CD4-positive, CD25-positive, alpha-beta regulatory T cell (primary cell): Measurements from ENCODE around the gene TNFRSF14. TPM values are rescaled to one million over a fixed set of nuclear protein-coding genes. Genes with fewer than 3 reads are reported as not detected.
A peak's percentile ranks its signal among the peaks of the same experiment; 100 is the strongest.

ENCODE experiments used
- ATAC-seq, 2 donors: fragments of 150-1000 bp; cut with Tn5 transposase; one replicate each; pipeline ENCODE4 v1.10.0; 2021; ENCODE audit warnings: low read depth in 2 of 2, moderate number of reproducible peaks in 2 of 2, moderate library complexity in 1 of 2
- DNase-seq, 3 donors: peaks; one replicate each; pipeline versions ENCODE4 v3.0.0 to v3.0.0-alpha.2; 2012 to 2022; ENCODE audit warnings: mixed read lengths in 1 of 3
- H3K27ac ChIP-seq: one replicate; pipeline ENCODE4 v1.7.0; 2013; ENCODE audit warnings: mild to moderate bottlenecking, low read length; ENCODE audit not compliant: insufficient read depth, poor library complexity, severe bottlenecking
- H3K27me3 ChIP-seq: one replicate; pipeline ENCODE4 v1.7.0; 2013; ENCODE audit warnings: low read length; ENCODE audit not compliant: control insufficient read depth, insufficient read depth
- H3K36me3 ChIP-seq: one replicate; pipeline ENCODE4 v1.7.0; 2013; ENCODE audit warnings: mild to moderate bottlenecking, low read length, moderate library complexity; ENCODE audit not compliant: control insufficient read depth, insufficient read depth
- H3K4me1 ChIP-seq: 2 replicates; pipeline ENCODE4 v1.7.0; 2013; ENCODE audit warnings: mild to moderate bottlenecking, low read length; ENCODE audit not compliant: insufficient read depth, control insufficient read depth, poor library complexity, severe bottlenecking
- H3K4me3 ChIP-seq: one replicate; pipeline ENCODE4 v1.7.0; 2013; ENCODE audit warnings: low read depth, mild to moderate bottlenecking, low read length, moderate library complexity
- H3K9me3 ChIP-seq, 2 experiments: 1 replicate in 1 of 2; 2 replicates in 1 of 2; pipeline ENCODE4 v1.7.0; 2013; ENCODE audit warnings: low read length in 2 of 2, mild to moderate bottlenecking in 1 of 2, moderate library complexity in 1 of 2; ENCODE audit not compliant: control insufficient read depth in 2 of 2
- H3K27ac Mint-ChIP-seq, 3 donors: one replicate each; pipeline ENCODE4 v1.8.0; 2020 to 2022; ENCODE audit warnings: mild to moderate bottlenecking in 3 of 3, mixed read lengths in 3 of 3, moderate library complexity in 2 of 3
- H3K27me3 Mint-ChIP-seq: one replicate; pipeline ENCODE4 v1.8.0; 2022; ENCODE audit warnings: mild to moderate bottlenecking, mixed read lengths
- H3K36me3 Mint-ChIP-seq: one replicate; pipeline ENCODE4 v1.8.0; 2020; ENCODE audit warnings: mixed read lengths
- H3K4me1 Mint-ChIP-seq, 4 donors: one replicate each; pipeline ENCODE4 v1.8.0; 2020 to 2022; ENCODE audit warnings: mixed read lengths in 4 of 4, mild to moderate bottlenecking in 1 of 4
- H3K4me3 Mint-ChIP-seq, 4 donors: one replicate each; pipeline ENCODE4 v1.8.0; 2020 to 2022; ENCODE audit warnings: mild to moderate bottlenecking in 4 of 4, mixed read lengths in 4 of 4, moderate library complexity in 3 of 4
- H3K9me3 Mint-ChIP-seq, 7 donors: one replicate each; pipeline ENCODE4 v1.8.0; 2020 to 2022; ENCODE audit warnings: mixed read lengths in 7 of 7, mild to moderate bottlenecking in 3 of 7, moderate library complexity in 2 of 7
- polyA plus RNA-seq, 4 donors: library from polyadenylated mRNA; unstranded; fragments of 300-500 nt; fragmentation: Illumina TruSeq; gene quantifications; one replicate each; pipeline ENCODE4 v1.2.3, GENCODE V29; 2021
- total RNA-seq: library from RNA; stranded (reverse); gene quantifications from one replicate; pipeline ENCODE4 v1.2.3, GENCODE V29; 2022

TNFRSF14 gene
- total and polyA plus RNA-seq, 5 donors from 2014 or later = 57.3 to 235 (median 74.2) TPM

DNA sequence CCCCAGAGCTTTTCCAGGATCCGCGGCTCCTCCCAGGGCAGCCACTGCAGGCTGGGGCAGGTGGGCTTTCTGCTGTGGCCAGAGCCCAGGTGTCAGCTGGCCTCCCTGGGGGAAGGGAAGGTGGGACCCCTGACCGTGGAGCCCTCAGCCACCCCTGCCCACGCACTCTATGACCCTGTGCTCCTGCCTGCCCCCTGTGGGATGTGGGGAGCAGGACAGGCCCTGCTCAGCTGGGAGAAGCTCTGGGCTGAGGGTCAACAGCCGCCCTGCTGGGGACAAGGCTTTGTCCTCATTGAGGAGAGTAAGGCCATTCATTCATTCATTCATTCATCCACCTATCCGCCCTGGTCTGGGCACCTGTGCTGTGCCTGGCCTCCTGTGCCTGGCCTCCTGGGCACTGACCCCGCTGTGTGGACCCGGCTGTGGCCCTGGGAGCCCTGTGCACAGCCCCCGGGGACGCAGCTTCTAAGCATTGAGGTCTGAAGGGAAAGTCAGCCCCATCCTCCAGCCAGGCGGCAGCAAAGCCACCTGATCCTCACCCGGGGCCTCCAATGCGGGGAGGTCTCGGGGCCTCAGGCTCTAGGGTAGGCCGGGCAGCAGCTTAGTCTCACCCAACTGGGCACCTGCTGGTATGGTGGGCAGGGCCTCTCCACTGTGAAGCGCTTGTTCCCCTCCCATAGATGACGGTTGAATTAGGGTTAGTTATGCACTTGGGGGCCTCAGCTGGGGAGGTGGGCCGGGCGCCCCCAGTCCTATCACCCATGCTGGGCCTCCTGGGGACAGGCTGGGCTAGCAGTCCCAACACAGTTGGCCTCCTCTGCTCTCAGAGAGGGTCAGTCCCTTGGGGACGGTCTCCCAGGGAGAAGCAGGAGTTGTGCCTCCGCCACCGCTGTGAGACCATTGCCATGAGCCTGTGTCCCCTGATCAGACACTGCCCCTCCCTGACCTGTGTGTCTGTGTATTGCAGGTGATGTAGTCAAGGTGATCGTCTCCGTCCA is 6.0 kb downstream of the TNFRSF14 start:
- H3K27ac ChIP-seq = peak overlapping the region; percentile 23
- H3K4me1 Mint-ChIP-seq = peaks cover 0 to 32% (median 1%) of the 10 kb centered on the region in 4 donors
- ATAC-seq (peak in 1 of 2 donors; percentile 39), DNase-seq (no peak)
- no peaks in the 10 kb centered on the region for H3K9me3 Mint-ChIP-seq
- peaks cover 34% of the 10 kb centered on the region for H3K36me3 ChIP-seq
- no peak overlapping the region for H3K4me3 ChIP-seq
- H3K27me3 Mint-ChIP-seq = no peaks in the 10 kb centered on the region
- peaks cover 32% of the 10 kb centered on the region for H3K4me1 ChIP-seq
- no peaks in the 10 kb centered on the region for H3K9me3 ChIP-seq
- peak overlapping the region in 1 of 4 donors; percentile 10 for H3K4me3 Mint-ChIP-seq
- peak overlapping the region in 1 of 3 donors; percentile 52 for H3K27ac Mint-ChIP-seq
- no peaks in the 10 kb centered on the region for H3K27me3 ChIP-seq
- peaks cover 4% of the 10 kb centered on the region for H3K36me3 Mint-ChIP-seq

DNA sequence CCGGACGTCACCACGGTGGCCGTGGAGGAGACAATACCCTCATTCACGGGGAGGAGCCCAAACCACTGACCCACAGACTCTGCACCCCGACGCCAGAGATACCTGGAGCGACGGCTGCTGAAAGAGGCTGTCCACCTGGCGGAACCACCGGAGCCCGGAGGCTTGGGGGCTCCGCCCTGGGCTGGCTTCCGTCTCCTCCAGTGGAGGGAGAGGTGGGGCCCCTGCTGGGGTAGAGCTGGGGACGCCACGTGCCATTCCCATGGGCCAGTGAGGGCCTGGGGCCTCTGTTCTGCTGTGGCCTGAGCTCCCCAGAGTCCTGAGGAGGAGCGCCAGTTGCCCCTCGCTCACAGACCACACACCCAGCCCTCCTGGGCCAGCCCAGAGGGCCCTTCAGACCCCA is 7.0 kb downstream of the TNFRSF14 start:
- no peak overlapping the region for H3K4me3 ChIP-seq
- peak overlapping the region in 1 of 4 donors; percentile 69 for H3K4me3 Mint-ChIP-seq
- no peaks in the 10 kb centered on the region for H3K9me3 Mint-ChIP-seq
- peaks cover 4% of the 10 kb centered on the region for H3K36me3 Mint-ChIP-seq
- H3K9me3 ChIP-seq = no peaks in the 10 kb centered on the region
- no peak for DNase-seq
- H3K4me1 ChIP-seq = peaks cover 22% of the 10 kb centered on the region
- peaks cover 0 to 22% (median 1%) of the 10 kb centered on the region in 4 donors for H3K4me1 Mint-ChIP-seq
- H3K36me3 ChIP-seq = peaks cover 33% of the 10 kb centered on the region
- no peaks in the 10 kb centered on the region for H3K27me3 Mint-ChIP-seq
- peak overlapping the region in 1 of 3 donors; percentile 51 for H3K27ac Mint-ChIP-seq
- no peaks in the 10 kb centered on the region for H3K27me3 ChIP-seq
- no peak for ATAC-seq
- no peak overlapping the region for H3K27ac ChIP-seq

DNA sequence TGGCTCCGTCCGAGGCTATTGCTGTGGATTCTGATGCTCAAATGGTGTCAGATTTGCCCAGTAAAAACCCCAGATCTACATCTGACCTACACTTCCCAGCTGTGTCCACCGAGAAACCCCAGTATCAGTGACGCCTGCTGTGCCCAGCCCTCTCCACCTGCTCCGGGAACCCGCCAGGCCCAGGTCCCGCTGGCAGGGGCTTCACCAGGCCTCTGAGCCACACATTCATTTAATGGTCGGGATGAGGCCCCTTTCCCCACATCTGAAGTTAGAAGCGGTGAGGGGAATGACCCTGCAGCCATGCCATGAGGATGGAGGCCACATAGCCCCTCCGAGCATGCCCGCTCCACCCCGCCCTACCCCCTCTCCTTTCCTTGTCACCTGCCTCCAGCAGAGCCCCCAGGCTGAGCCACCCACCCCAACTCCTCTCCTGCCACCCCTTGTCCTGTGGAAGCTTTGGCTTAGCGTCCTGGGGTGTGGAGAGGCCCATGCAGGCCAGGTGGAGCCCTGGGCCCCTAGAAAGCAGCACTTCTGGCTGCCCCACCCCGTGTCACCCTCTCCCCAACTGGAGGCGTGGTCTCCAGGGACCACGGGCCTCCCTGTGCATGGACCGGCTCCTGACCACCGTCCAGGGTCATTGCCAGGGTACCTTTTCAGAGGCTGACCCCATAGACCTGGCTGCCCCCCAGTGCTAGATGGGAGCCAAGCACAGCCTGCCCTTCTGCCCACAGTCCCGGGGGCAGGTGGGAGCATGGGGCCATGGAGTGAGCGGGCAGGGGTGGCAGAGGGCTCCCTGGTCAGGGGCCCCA is 8.0 kb downstream of the TNFRSF14 start:
- Mint-ChIP-seq H3K4me3 (peak overlapping the region in 2 of 4 donors; percentile 59 to 69), H3K27ac (peak overlapping the region in 1 of 3 donors; percentile 58), H3K27me3 (no peaks in the 10 kb centered on the region), H3K4me1 (peaks cover 0 to 13% (median 1%) of the 10 kb centered on the region in 4 donors), H3K36me3 (peaks cover 4% of the 10 kb centered on the region), H3K9me3 (no peaks in the 10 kb centered on the region)
- no peaks in the 10 kb centered on the region for H3K27me3 ChIP-seq
- ATAC-seq (no peak), DNase-seq (no peak)
- H3K36me3 ChIP-seq = peaks cover 28% of the 10 kb centered on the region
- peaks cover 12% of the 10 kb centered on the region for H3K4me1 ChIP-seq
- no peaks in the 10 kb centered on the region for H3K9me3 ChIP-seq
- no peak overlapping the region for H3K4me3 ChIP-seq
- H3K27ac ChIP-seq = no peak overlapping the region

- peaks cover 6% of the 10 kb centered on the region for H3K4me1 ChIP-seq
- no peak overlapping the region for H3K4me3 Mint-ChIP-seq
- H3K9me3 Mint-ChIP-seq = no peaks in the 10 kb centered on the region
- H3K4me3 ChIP-seq = no peak overlapping the region
- no peaks in the 10 kb centered on the region for H3K27me3 ChIP-seq
- peaks cover 26% of the 10 kb centered on the region for H3K36me3 ChIP-seq
- ATAC-seq (no peak), DNase-seq (no peak)
- H3K36me3 Mint-ChIP-seq = peaks cover 4% of the 10 kb centered on the region
- no peaks in the 10 kb centered on the region for H3K9me3 ChIP-seq
- no peaks in the 10 kb centered on the region for H3K27me3 Mint-ChIP-seq
- H3K4me1 Mint-ChIP-seq = peaks cover 0 to 11% (median 1%) of the 10 kb centered on the region in 4 donors
- peak overlapping the region in 2 of 3 donors; percentile 71 to 77 for H3K27ac Mint-ChIP-seq
- H3K27ac ChIP-seq = no peak overlapping the region
Observed at GRCh38 chr1:2564815-2565374, 8.7 kb downstream of the TNFRSF14 start.

- Mint-ChIP-seq H3K36me3 (peaks cover under 1% of the 10 kb centered on the region), H3K4me1 (peaks cover 0 to 4% (median under 1%) of the 10 kb centered on the region in 4 donors), H3K4me3 (no peak overlapping the region), H3K27ac (peak overlapping the region in 1 of 3 donors; percentile 14), H3K27me3 (no peaks in the 10 kb centered on the region), H3K9me3 (no peaks in the 10 kb centered on the region)
- H3K4me3 ChIP-seq = no peak overlapping the region
- no peaks in the 10 kb centered on the region for H3K9me3 ChIP-seq
- ATAC-seq (no peak), DNase-seq (no peak)
- no peaks in the 10 kb centered on the region for H3K4me1 ChIP-seq
- H3K36me3 ChIP-seq = peaks cover 19% of the 10 kb centered on the region
- no peaks in the 10 kb centered on the region for H3K27me3 ChIP-seq
- H3K27ac ChIP-seq = no peak overlapping the region
Observed at GRCh38 chr1:2566101-2567045, 10.2 kb downstream of the TNFRSF14 start.

GRCh38 chr1:2567083-2567679 is 11.0 kb downstream of the TNFRSF14 start:
- ATAC-seq (no peak), DNase-seq (no peak)
- H3K27me3 ChIP-seq = no peaks in the 10 kb centered on the region
- Mint-ChIP-seq H3K4me3 (no peak overlapping the region), H3K36me3 (no peaks in the 10 kb centered on the region), H3K9me3 (no peaks in the 10 kb centered on the region), H3K27ac (no peak overlapping the region), H3K27me3 (no peaks in the 10 kb centered on the region), H3K4me1 (peaks cover 0 to 3% (median under 1%) of the 10 kb centered on the region in 4 donors)
- H3K36me3 ChIP-seq = peaks cover 11% of the 10 kb centered on the region
- no peaks in the 10 kb centered on the region for H3K4me1 ChIP-seq
- H3K9me3 ChIP-seq = no peaks in the 10 kb centered on the region
- no peak overlapping the region for H3K27ac ChIP-seq
- no peak overlapping the region for H3K4me3 ChIP-seq
